Limb (tissue), 2 donors: ENCODE results near the gene MCF2L2.
"Not testable (repeated sequence)": the region's sequence is repeated elsewhere in the genome, so short reads cannot be mapped to it uniquely, and the experiment has no call there.

Experiments used
- DNase-seq, 2 donors: peaks; one replicate each; pipeline ENCODE4 v3.0.0-alpha.2; 2016; ENCODE audit errors: extremely low spot score in 2 of 2

MCF2L2 gene

DNA sequence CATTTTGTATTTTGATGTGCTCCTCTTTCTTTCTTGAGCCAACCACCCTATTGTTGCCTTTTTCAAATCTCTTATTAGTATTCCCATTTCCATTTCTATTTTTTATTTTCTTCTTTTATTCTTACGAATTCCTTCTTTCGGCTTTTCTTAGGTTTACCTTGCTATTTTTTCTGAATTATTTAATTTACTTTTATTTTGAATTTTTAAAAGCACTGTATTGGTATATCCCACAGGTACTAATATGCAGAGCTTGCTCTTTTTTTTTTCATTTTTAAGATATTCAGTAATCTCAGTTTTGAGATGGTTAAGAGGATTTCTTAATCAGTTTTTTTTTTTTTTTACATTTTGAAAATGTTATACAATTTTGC is 18.4 kb upstream of the MCF2L2 start:
- DNase-seq = no peak

- no peak for DNase-seq
These were observed 16.3 kb upstream of the MCF2L2 start for GRCh38 chr3:183444748-183445147.

DNA sequence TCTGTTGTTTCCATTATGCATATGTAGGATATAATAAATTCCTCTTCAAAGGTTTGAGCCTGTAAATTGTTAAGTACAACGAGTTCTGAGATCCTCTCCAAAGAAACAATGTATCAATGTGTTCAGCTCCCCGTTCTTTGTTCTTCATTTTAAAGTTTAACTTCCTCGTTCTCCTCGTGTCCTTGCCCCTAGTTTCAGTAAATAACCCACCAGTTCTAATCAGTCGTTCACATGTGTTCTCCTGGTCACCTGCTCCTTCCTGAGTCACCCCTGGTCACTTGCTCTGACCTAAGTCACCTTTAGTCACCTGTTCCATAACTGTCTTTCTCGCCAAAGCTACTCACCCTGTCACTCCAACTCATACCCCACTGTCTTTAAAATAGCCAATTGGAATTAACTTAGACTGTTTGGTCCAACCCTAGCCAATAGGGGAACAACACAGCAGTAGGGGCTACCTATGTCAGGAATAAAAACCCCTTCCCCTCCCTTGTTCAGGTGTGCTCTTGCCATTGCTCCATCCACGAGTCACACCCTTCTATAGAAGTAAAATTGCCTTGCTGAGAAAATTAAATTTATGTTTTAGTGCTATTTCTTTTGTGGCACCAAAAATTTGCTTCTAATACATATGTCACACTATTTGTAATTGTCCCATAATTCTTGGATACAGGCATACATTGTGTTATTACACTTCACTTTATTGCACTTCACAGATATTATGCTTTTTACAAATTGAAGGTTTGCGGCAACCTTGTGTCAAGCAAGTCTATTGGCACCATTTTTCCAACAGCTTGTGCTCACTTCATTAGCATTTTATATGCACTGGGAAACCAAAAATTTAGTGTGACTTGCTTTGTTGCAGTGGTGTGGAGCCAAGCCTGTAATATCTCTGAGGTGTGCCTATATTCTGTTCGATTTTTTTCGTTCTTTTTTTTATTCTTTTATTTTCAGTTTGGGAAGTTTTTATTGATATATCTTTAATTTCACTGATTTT is 15.3 kb upstream of the MCF2L2 start:
- no peak for DNase-seq

DNA sequence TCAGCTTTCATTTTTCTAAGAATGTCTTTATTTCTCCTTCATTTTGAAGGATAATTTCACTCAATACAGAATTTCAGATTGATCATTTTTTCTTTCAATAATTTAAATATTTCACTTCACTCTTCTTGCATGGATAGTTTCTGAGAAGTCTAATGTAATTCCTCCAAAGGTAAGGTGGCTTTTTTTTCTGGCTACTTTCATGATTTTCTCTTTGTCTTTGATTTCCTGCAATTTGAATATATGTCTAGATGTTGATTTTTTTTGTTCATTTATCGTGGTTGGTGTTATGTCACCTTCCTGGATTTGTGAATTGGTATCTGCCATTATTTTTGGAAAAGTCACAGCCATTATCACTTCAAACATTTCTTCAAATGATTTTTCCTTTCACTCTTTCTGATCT is 14.6 kb upstream of the MCF2L2 start:
- no peak for DNase-seq

DNA sequence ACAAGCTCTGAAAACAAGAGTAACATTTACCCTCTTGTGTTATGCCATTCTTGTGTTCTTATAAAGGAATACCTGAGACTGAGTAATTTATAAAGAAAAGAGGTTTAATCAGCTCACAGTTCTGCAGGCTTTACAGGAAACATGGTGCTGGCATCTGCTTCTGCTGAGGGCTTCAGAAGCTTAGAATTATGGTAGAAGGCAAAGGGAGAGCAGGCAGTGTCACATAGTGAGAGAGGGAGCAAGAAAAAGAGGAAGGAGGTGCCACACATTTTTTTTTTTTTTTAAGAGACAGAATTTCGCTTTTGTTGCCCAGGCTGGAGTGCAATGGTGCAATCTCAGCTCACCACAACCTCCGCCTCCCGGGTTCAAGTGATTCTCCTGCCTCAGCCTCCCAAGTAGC is 12.1 kb upstream of the MCF2L2 start:
- not testable (repeated sequence) for DNase-seq

GRCh38 chr3:183439515-183439914 is 11.1 kb upstream of the MCF2L2 start:
- no peak for DNase-seq

GRCh38 chr3:183438735-183439134 is 10.3 kb upstream of the MCF2L2 start:
- DNase-seq = no peak

DNA sequence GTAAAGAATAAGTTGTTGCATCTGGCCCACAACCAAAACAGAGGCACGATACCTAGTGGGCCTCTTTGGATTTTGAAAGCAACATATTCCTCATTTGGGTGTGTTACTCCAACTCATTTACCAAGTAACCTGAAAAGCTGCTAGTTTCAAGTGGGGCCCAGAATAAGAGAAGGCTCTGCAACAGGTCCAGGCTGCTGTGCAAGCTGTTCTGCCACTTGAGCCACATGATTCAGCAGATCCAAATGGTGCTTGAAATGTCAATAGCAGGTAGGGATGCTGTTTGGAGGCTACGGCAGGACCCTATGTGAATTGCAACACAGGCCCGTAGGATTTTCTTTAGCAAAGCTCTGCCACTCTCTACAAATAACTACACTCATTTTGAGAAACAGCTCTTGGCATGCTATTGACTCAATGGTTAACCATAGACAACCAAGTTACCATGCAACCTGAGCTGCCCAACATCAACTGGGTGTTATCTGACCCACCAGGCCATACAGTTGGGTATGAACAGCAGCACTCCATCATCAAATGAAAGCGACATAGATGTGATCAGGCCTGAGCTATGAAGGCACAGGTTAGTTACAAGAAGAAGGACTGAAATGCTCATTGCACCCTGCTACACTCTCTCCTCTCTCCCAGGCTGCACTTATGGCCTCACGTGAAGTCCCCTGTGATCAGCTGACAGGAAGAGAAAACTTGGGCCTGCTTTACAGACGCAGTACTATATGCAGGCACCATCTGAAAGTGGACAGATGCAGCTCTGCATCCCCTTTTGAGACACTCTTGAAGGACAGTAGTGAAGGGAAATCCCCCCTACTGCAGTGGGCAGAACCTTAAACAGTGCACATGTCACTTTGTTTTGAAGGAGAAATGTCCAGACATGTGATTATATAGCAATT is 9.5 kb upstream of the MCF2L2 start:
- no peak for DNase-seq

DNA sequence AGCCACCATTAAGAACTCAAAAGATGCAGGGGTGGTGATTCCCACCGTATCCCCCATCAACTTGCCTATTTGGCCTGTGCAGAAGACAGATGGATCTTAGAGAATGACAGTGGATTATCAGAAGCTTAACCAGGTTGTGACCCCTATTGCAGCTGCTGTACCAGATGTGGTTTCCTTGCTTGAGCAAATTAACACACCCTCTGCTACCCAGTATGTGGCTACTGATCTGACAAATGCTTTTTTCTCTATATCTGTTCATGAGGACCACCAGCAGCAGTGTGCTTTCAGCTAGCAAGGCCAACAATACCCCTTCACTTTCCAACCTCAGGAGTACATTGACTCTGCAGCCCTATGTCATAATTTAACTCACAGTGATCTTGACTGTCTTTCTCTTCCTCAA is 8.6 kb upstream of the MCF2L2 start:
- DNase-seq = no peak

GRCh38 chr3:183435661-183436060 is 7.2 kb upstream of the MCF2L2 start:
- DNase-seq = no peak

GRCh38 chr3:183434992-183435391 is 6.6 kb upstream of the MCF2L2 start:
- DNase-seq = no peak

DNA sequence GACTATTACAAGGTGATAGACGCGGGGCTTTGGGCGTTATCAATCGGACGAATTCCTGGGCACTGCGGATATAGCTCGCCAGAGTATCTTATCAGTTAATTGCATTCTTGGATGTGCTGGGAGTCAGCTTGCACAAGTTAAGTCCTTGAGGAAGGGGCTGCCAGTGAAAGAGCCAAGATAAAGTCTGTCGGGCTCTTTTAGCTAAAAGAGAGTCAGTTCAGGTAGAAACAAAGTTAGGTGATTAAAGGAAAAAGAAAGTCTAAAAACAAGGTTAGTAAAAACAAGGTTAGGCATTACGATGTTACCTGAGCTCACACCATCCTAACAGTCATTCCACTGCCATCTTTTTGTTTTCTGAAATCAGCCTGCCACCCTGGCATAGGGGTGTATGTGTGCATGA is 6.1 kb upstream of the MCF2L2 start:
- DNase-seq = no peak

DNA sequence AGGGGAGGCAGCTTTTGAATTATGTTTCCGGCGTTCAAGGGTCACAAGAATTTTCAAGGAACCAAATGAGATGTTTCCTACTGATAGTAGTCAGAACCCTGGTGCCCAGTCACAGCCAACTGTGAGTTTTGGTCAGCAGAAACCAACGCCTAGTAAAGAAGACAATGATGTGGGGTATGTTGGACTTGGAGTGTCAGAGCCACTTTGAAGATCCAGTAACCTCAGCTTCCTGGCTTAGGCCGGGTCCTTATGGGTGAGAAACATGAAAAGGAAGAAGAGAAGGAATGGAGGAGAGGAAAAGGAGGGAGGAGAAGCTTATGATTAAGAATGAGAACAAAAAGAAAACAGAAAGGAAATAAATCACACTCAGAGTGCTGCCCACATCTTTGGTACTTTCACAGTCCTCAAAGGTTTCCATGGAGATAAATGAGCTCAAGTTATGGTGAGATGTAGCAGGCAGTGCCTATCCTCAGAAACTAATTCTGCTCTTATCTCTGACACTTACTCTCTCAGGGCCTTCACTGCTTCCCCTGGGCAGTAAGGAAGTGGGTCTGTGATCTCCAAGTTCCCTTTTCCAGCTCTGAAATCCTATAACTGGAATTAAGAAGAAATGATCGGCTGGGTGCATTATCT is 2.0 kb upstream of the MCF2L2 start:
- no peak for DNase-seq

DNA sequence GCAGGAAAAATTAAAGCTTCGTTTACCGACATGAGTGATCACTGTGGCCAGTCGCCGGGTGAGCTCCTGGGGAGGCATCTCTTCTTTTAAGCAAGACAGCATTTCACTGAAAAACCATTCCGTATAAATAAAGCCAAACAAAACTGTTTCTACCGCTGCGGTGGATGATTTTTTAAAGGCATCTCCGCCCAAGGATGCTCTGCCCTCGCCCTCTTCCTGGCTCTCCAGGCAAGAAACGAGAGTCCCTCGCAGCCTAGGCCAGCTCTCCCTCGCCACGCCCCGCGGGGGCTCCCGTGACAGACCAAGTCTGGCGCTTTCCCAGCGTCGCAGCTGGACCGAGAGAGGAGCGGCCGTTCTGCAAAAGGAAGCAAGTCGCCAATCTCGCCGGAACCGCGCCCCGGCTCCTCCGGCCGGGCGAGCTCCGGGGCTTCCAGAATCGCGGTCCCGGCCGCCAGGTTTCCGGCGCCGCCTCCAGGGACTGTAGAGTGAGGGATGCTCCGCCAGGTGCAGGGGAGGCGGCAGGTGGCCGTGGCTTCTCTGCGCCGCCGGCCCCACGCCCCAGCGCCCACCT is 458 bp downstream of the MCF2L2 start:
- DNase-seq = peak; percentile 23 to 73

- peak in 1 of 2 donors; percentile 36 for DNase-seq
These were observed 1.1 kb downstream of the MCF2L2 start for GRCh38 chr3:183427196-183427875.

- DNase-seq = not testable (repeated sequence)
These were observed 9.6 kb downstream of the MCF2L2 start for GRCh38 chr3:183418807-183419206.

GRCh38 chr3:183411216-183411922 is 17.1 kb downstream of the MCF2L2 start:
- no peak for DNase-seq

DNA sequence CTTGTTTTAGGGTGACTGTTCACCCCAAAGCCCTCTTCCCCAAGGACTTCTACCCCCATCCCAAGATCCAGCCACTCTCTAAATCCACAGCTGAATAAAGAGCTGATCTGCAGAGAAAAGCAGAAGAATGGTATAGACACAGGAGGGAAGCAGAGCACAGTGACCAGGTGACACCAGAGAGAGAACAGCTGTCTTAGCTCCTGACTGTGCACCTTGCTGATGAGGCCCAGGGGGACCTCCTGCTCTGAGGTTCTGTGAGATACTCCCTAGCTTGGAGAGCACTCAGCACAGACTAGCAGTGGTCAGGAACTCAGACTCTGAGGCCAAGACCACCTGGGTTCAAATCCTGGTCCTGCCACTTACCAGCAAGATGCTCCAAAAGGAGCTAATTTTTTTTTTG is 17.7 kb downstream of the MCF2L2 start:
- no peak for DNase-seq

DNA sequence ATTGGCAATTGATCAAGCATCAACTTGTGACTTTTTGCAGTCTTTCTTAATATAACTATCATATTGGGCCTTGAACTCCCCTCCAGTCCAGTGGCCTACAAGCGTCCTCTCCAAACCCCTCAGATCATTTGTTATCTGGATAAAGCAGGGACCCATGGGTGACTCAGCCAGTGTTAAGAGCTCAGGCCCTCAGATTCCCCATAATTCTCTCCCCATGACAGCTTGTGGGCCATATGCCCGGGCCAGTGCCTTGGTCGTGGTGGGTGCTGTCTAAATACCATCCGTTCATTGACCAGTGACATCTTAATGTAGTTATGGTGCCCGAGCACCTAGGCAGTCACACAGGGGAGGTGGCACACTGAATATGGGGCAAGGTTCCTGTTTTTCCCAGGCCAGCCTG is 18.1 kb downstream of the MCF2L2 start:
- no peak for DNase-seq

- no peak for DNase-seq
These were observed 19.2 kb downstream of the MCF2L2 start for GRCh38 chr3:183409219-183409618.
